Thoracic aorta endothelial cell (primary cell): Measurements from ENCODE around the gene TNNT2. TPM values are rescaled to one million over a fixed set of nuclear protein-coding genes. Genes with fewer than 3 reads are reported as not detected.

Source experiments
- total RNA-seq: library from RNA; depleted of rRNA; stranded (reverse); fragments of >200 nt; gene quantifications from 2 replicates; pipeline ENCODE4 v1.2.3, GENCODE V29; 2012

TNNT2 gene
- total RNA-seq = 0.07 TPM in 1 of 2 replicates, not detected in the other

DNA sequence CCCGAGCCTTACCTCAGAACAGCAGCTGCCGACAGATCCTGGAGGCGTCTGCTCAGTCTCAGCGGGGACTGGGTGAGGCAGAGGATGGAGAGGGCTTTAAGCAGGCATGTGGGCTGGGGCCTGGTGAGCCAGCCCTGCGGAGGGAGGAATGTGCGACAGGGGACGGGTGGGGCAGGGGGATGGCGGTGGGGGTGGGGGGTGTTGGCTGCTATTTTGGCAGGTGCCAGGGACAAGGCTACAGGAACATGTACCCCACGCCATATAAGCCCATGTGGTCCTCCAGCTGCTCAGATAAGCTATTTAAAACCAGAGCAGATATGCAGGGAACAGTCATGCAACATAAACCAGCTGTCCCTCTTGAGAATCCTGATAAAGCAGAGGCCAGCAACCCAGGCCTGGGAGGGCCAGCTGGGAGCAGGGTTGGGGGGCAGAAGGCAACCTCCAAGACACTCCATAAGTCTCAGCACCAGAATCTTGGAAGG lies at the start of gene TNNT2:
TNNT2 (minus strand) TSS at position 70 of the 482 bp plus-strand sequence. CDS start 4,426 bp downstream, outside the sequence.

DNA sequence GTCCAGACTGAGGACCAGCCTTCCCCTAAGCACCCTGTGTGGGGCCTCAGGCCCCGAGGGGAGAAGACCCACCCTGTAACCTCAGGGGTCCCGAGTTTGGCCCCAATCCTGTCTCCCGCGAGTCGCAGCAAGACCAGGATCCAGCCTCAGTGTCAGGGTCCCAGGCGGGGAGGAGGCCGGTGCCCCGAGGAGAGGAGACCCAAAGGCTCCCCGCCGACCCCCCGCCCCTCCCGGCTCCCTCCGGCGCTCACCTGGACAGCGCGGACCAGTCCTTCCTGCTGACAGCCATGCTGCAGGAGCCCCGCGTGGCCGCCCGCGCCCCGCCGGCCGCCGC lies 21.5 kb upstream of the TNNT2 start, which contains the start of gene LAD1:
LAD1 (minus strand) TSS at position 307 of the 334 bp plus-strand sequence; CDS start at position 289, 18 bp downstream.

Other genes starting within 250 kb of the TNNT2 start
- 19.1 and 27.7 TPM in 2 replicates for gene TMEM9, start 223.2 kb downstream of the TNNT2 start, total RNA-seq
- gene IGFN1, start 186.9 kb downstream of the TNNT2 start, total RNA-seq = not detected in 2 replicates
- gene PKP1, start 94.2 kb downstream of the TNNT2 start, total RNA-seq = not detected in 2 replicates
- gene LAD1, start 21.6 kb upstream of the TNNT2 start, total RNA-seq = not detected in 2 replicates
- under 0.01 TPM in 1 of 2 replicates, not detected in the other for gene TNNI1, start 44.0 kb upstream of the TNNT2 start, total RNA-seq
- 26.6 and 29.9 TPM in 2 replicates for gene PHLDA3, start 91.5 kb upstream of the TNNT2 start, total RNA-seq
- gene CSRP1, start 129.4 kb upstream of the TNNT2 start, total RNA-seq = 364 and 440 TPM in 2 replicates
- gene NAV1, start 161.4 kb upstream of the TNNT2 start, total RNA-seq = 66.8 and 74.4 TPM in 2 replicates